Right atrium auricular region (tissue), 2 donors: Measurements from ENCODE around the gene OTOA. TPM values are rescaled to one million over a fixed set of nuclear protein-coding genes. Genes with fewer than 3 reads are reported as not detected.
"Not testable (repeated sequence)": the region's sequence is repeated elsewhere in the genome, so short reads cannot be mapped to it uniquely, and the experiment has no call there.

Source experiments
- DNase-seq: peaks from one replicate; pipeline ENCODE4 v3.0.0-alpha.2; 2019; ENCODE audit warnings: low spot score
- H3K27ac ChIP-seq, 2 donors: fragments of 200-600 bp; sonication (generic); 1 replicate in 1 of 2; 2 replicates in 1 of 2; pipeline ENCODE4 v1.5.1; 2016 to 2019
- H3K27me3 ChIP-seq, 2 donors: fragments of 200-600 bp; sonication (generic); one replicate each; pipeline versions ENCODE4 v1.5.1 to v1.6.0; 2017 to 2019
- H3K36me3 ChIP-seq: fragments of 200-600 bp; sonication (generic); one replicate; pipeline ENCODE4 v1.5.1; 2016
- H3K4me1 ChIP-seq, 2 donors: fragments of 200-600 bp; sonication (generic); one replicate each; pipeline versions ENCODE4 v1.5.1 to v1.6.0; 2017 to 2019
- H3K4me3 ChIP-seq, 2 donors: fragments of 200-600 bp; sonication (generic); 1 replicate in 1 of 2; 2 replicates in 1 of 2; pipeline ENCODE4 v1.5.1; 2017 to 2019; ENCODE audit warnings: mild to moderate bottlenecking in 1 of 2, moderate library complexity in 1 of 2
- H3K9me3 ChIP-seq, 2 donors: fragments of 200-600 bp; sonication (generic); one replicate each; pipeline ENCODE4 v1.5.1; 2019
- total RNA-seq, 2 donors: library from RNA; depleted of rRNA; stranded (reverse); fragments of >200 nt; gene quantifications; one replicate each; pipeline ENCODE4 v1.1.0, GENCODE V29; 2016
- TF ChIP-seq, protein P1 (sequence below), 2 donors: fragments of 200-600 bp; sonication (generic); IDR thresholded peaks; one replicate each; pipeline ENCODE4 v1.5.1; 2019; ENCODE audit warnings: antibody characterized with exemption in 2 of 2

Gene OTOA
- total RNA-seq, 2 donors from 2014 or later, result not detected

DNA sequence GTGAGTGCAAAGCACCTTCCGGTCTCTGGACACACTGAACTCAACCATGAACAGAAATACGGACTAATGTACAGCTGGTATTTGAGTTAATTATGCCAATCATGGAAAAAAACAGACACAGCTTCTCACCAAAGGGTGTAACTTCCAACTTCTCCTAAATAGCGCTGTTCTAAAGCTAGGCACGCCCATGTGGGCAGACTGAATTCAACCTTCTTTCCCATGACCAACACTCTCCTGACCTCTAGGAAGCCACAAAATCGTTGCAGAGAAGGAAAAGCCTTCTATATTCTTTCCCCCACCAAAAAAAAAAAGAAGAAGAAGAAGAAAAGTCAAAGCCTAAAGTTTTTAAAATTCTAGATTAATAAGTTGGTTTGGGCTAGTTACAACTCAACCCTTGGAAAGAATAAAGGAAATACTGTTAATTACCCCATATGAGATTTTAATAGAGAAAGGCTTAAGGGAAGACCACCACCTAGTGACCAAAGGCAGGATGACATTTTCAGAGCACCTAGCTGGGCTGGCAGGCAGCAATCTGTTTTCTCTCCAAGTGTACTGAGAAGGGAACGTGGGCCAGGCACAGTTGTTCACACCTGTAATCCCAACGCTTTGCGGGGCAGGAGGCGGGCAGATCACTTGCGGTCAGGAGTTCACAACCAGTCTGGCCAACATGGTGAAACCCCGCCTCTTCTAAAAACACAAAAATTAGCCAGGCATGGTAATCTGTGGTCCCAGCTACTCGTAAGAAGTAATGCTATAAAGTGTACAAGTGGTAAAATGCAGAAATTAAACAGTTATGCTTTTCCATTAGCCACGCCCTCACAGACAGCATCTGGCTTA lies 138.0 kb downstream of the OTOA start:
- not testable (repeated sequence) for H3K4me3 ChIP-seq, H3K27ac ChIP-seq, H3K36me3 ChIP-seq, H3K27me3 ChIP-seq, DNase-seq, H3K4me1 ChIP-seq, H3K9me3 ChIP-seq
- TF ChIP-seq, protein P1, sequence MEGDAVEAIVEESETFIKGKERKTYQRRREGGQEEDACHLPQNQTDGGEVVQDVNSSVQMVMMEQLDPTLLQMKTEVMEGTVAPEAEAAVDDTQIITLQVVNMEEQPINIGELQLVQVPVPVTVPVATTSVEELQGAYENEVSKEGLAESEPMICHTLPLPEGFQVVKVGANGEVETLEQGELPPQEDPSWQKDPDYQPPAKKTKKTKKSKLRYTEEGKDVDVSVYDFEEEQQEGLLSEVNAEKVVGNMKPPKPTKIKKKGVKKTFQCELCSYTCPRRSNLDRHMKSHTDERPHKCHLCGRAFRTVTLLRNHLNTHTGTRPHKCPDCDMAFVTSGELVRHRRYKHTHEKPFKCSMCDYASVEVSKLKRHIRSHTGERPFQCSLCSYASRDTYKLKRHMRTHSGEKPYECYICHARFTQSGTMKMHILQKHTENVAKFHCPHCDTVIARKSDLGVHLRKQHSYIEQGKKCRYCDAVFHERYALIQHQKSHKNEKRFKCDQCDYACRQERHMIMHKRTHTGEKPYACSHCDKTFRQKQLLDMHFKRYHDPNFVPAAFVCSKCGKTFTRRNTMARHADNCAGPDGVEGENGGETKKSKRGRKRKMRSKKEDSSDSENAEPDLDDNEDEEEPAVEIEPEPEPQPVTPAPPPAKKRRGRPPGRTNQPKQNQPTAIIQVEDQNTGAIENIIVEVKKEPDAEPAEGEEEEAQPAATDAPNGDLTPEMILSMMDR (IDR thresholded peaks at IDR 0.05), result peak in 1 of 2 donors; percentile 55

DNA sequence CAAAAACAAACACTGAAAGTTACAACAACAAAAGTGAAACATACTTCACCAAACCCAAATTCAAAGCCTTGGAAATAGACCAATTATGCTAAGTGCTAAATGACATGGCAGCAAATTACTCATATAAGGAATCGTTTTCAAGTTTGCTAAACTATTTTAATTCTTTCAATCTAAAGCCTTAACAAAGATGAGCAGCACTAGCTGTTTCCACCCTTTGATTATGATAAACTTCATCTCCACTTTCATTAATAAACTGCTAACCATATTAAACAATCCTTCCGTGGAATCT lies 138.6 kb downstream of the OTOA start:
- H3K27ac ChIP-seq, DNase-seq, H3K9me3 ChIP-seq, H3K4me3 ChIP-seq, H3K36me3 ChIP-seq, H3K27me3 ChIP-seq, H3K4me1 ChIP-seq: not testable (repeated sequence)

Other genes starting within 250 kb of the OTOA start
- gene METTL9, start 64.4 kb upstream of the OTOA start, total RNA-seq, result 10 to 100 TPM; 58.6 to 62.6 TPM
- 1 to 10 TPM in 1 of 2 donors, under 1 TPM in 1; 0.67 to 1.6 TPM for gene IGSF6, start 11.4 kb upstream of the OTOA start, total RNA-seq
- gene NPIPB4, start 193.8 kb downstream of the OTOA start, total RNA-seq, result 10 to 100 TPM in 1 of 2 donors, 1 to 10 TPM in 1; 4.7 to 10.4 TPM